GM21619 (cell line): ENCODE results near the gene CIPC.
A peak's percentile ranks its signal among the peaks of the same experiment; 100 is the strongest.

Experiments
- ATAC-seq: cut with Tn5 transposase; IDR thresholded peaks from one replicate; pipeline ENCODE4 v1.9.1; 2021; ENCODE audit not compliant: unreplicated experiment

CIPC gene

GRCh38 chr14:77125281-77125801 is 27.3 kb downstream of the CIPC start:
- no peak for ATAC-seq

GRCh38 chr14:77125823-77126325 is 27.8 kb downstream of the CIPC start:
- no peak for ATAC-seq

- ATAC-seq: no peak
Measured at GRCh38 chr14:77126461-77126990, 28.5 kb downstream of the CIPC start.

GRCh38 chr14:77128414-77128891 is 30.4 kb downstream of the CIPC start:
- ATAC-seq: no peak

- no peak for ATAC-seq
Measured at GRCh38 chr14:77130386-77130785, 32.3 kb downstream of the CIPC start.

GRCh38 chr14:77131206-77131605 is 33.1 kb downstream of the CIPC start:
- ATAC-seq: no peak

GRCh38 chr14:77131871-77132486 is 33.9 kb downstream of the CIPC start:
- no peak for ATAC-seq

- ATAC-seq: peak; percentile 66
Measured at GRCh38 chr14:77133720-77134338, 35.8 kb downstream of the CIPC start.

- ATAC-seq: no peak
Measured at GRCh38 chr14:77139022-77139421, 41.0 kb downstream of the CIPC start.

GRCh38 chr14:77139540-77140358 is 41.7 kb downstream of the CIPC start:
- no peak for ATAC-seq

- no peak for ATAC-seq
Measured at GRCh38 chr14:77140359-77141213, 42.5 kb downstream of the CIPC start.

GRCh38 chr14:77141214-77142004 is 43.4 kb downstream of the CIPC start, which contains the start of gene ZDHHC22:
ZDHHC22 (minus strand) TSS chr14:77141791; CDS start chr14:77139738, 2,053 bp downstream.
- ATAC-seq: no peak

GRCh38 chr14:77142005-77142800 is 44.1 kb downstream of the CIPC start:
- ATAC-seq: no peak

- ATAC-seq: no peak
Measured at GRCh38 chr14:77143071-77143470, 45.0 kb downstream of the CIPC start.

- no peak for ATAC-seq
Measured at GRCh38 chr14:77144412-77145115, 46.5 kb downstream of the CIPC start.

GRCh38 chr14:77145975-77146740 is 48.1 kb downstream of the CIPC start:
- no peak for ATAC-seq

GRCh38 chr14:77148510-77149231 is 50.6 kb downstream of the CIPC start:
- ATAC-seq: no peak
